Caco-2 (cell line): ENCODE measurements around the gene PLOD2. TPM values are rescaled to one million over a fixed set of nuclear protein-coding genes. Genes with fewer than 3 reads are reported as not detected.

Source experiments
- BruUV-seq: library from RNA; stranded (reverse); fragments of 400-500 nt; replicated peaks from 2 replicates; lab custom pipeline; 2021; lab: Mats Ljungman, UMichigan
- CTCF ChIA-PET: fragments of 300-600 bp; sonication (Branson Sonifier 250); formaldehyde crosslinking; loops from one replicate; lab custom pipeline; 2022; ENCODE audit warnings: antibody characterized with exemption; lab: Charles Lee
- POLR2A ChIA-PET: fragments of 300-600 bp; sonication (Branson Sonifier 250); formaldehyde crosslinking; loops from one replicate; lab custom pipeline; 2022; ENCODE audit warnings: antibody characterized with exemption; lab: Charles Lee
- DNase-seq, 2 experiments: peaks; one replicate each; pipeline versions ENCODE4 v3.0.0 to v3.0.0-alpha.2; 2020 to 2022
- H3K27me3 ChIP-seq: replicated peaks from 2 replicates; pipeline ENCODE4 v1.6.0; 2011; ENCODE audit warnings: low read length; ENCODE audit not compliant: control insufficient read depth, insufficient read depth
- H3K36me3 ChIP-seq: 2 replicates; pipeline ENCODE4 v1.5.1; 2011; ENCODE audit warnings: low read length; ENCODE audit not compliant: control insufficient read depth, insufficient read depth
- H3K4me1 ChIP-seq: fragments of 250-450 bp; sonication (Bioruptor Pico); 2 replicates; pipeline ENCODE4 v1.5.1; 2020; ENCODE audit warnings: mild to moderate bottlenecking
- H3K4me3 ChIP-seq: 2 replicates; pipeline ENCODE4 v1.5.1; 2011; ENCODE audit warnings: low read depth, mild to moderate bottlenecking, control low read depth, low read length
- H3K9me3 ChIP-seq: fragments of 250-450 bp; sonication (Bioruptor Pico); 2 replicates; pipeline ENCODE4 v1.5.1; 2020; ENCODE audit warnings: mild to moderate bottlenecking, moderate library complexity
- H3K27ac Mint-ChIP-seq: one replicate; pipeline ENCODE4 v1.8.0; 2022; ENCODE audit warnings: mixed read lengths; ENCODE audit not compliant: unreplicated experiment
- H3K27me3 Mint-ChIP-seq: one replicate; pipeline ENCODE4 v1.8.0; 2022; ENCODE audit warnings: mixed read lengths; ENCODE audit not compliant: insufficient read depth, unreplicated experiment
- H3K36me3 Mint-ChIP-seq: one replicate; pipeline ENCODE4 v1.8.0; 2022; ENCODE audit warnings: mild to moderate bottlenecking, mixed read lengths; ENCODE audit not compliant: insufficient read depth, unreplicated experiment
- H3K4me1 Mint-ChIP-seq: one replicate; pipeline ENCODE4 v1.8.0; 2022; ENCODE audit warnings: low read depth, mixed read lengths; ENCODE audit not compliant: unreplicated experiment
- H3K4me3 Mint-ChIP-seq: one replicate; pipeline ENCODE4 v1.8.0; 2022; ENCODE audit warnings: mild to moderate bottlenecking, moderate library complexity, mixed read lengths; ENCODE audit not compliant: unreplicated experiment
- H3K9me3 Mint-ChIP-seq: one replicate; pipeline ENCODE4 v1.8.0; 2022; ENCODE audit warnings: mixed read lengths; ENCODE audit not compliant: unreplicated experiment
- intact Hi-C: fragments of 100-400 bp; cut with micrococcal nuclease; formaldehyde crosslinking; loops from one replicate; pipeline ENCODE4 v1.10.0; 2022; ENCODE audit not compliant: unreplicated experiment
- total RNA-seq: library from RNA; stranded (reverse); gene quantifications from 2 replicates; pipeline ENCODE4 v1.2.3, GENCODE V29; 2022
- TF ChIP-seq, protein P1 (sequence below), 2 experiments: fragments of 200-600 bp in 1 of 2; IDR thresholded peaks; 1 replicate in 1 of 2; 2 replicates in 1 of 2; pipeline versions ENCODE4 v1.5.1 to v1.8.0; 2011 to 2022; ENCODE audit warnings: antibody characterized with exemption in 1 of 2, control low read depth in 1 of 2, inconsistent platforms in 1 of 2, low read depth in 1 of 2, low read length in 1 of 2, mild to moderate bottlenecking in 1 of 2, moderate library complexity in 1 of 2; ENCODE audit not compliant: insufficient read depth in 1 of 2, severe bottlenecking in 1 of 2, unreplicated experiment in 1 of 2

Gene PLOD2
- total RNA-seq, 1 experiment from 2014 or later, result 53.1 TPM

DNA sequence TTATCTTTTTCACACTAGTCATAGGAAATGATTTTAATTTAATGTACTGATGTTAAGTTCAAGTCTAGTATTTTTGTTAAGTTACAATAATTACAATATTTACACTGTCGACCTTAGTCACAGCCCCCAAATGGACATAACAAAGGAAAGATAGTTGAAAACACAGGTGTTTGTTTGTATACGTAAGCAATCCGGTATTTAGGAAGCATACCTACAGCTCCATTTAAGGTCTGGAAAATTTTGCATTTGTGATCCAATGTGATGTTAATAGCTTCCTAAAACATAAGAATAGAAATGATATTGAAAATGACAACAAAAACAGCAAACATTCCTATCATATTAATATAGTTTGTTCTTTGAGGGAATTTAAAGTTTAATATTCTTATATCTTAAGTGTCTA lies 56.9 kb downstream of the PLOD2 start:
- Histone ChIP-seq H3K4me3 (no peak overlapping the region), H3K4me1 (no peaks in the 10 kb centered on the region), H3K36me3 (no peaks in the 10 kb centered on the region; the same call in 1 of the 2 replicates), H3K9me3 (no peaks in the 10 kb centered on the region), H3K27me3 (no peaks in the 10 kb centered on the region)
- ChIA-PET POLR2A (no interaction called here), CTCF (no interaction called here)
- DNase-seq, result no peak
- TF ChIP-seq, protein P1, sequence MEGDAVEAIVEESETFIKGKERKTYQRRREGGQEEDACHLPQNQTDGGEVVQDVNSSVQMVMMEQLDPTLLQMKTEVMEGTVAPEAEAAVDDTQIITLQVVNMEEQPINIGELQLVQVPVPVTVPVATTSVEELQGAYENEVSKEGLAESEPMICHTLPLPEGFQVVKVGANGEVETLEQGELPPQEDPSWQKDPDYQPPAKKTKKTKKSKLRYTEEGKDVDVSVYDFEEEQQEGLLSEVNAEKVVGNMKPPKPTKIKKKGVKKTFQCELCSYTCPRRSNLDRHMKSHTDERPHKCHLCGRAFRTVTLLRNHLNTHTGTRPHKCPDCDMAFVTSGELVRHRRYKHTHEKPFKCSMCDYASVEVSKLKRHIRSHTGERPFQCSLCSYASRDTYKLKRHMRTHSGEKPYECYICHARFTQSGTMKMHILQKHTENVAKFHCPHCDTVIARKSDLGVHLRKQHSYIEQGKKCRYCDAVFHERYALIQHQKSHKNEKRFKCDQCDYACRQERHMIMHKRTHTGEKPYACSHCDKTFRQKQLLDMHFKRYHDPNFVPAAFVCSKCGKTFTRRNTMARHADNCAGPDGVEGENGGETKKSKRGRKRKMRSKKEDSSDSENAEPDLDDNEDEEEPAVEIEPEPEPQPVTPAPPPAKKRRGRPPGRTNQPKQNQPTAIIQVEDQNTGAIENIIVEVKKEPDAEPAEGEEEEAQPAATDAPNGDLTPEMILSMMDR (IDR thresholded peaks at IDR 0.05; ENCODE audit: insufficient read depth in 1 of 2, low read depth in 1 of 2, low read length in 1 of 2, severe bottlenecking in 1 of 2, unreplicated experiment in 1 of 2), result no peak
- intact Hi-C loops, result no loop called here
- Mint-ChIP-seq H3K36me3 (peaks cover 4% of the 10 kb centered on the region), H3K4me1 (peaks cover 11% of the 10 kb centered on the region), H3K27me3 (no peaks in the 10 kb centered on the region), H3K4me3 (no peak overlapping the region), H3K9me3 (no peaks in the 10 kb centered on the region), H3K27ac (no peak overlapping the region)
- BruUV-seq, result no TSS peak

DNA sequence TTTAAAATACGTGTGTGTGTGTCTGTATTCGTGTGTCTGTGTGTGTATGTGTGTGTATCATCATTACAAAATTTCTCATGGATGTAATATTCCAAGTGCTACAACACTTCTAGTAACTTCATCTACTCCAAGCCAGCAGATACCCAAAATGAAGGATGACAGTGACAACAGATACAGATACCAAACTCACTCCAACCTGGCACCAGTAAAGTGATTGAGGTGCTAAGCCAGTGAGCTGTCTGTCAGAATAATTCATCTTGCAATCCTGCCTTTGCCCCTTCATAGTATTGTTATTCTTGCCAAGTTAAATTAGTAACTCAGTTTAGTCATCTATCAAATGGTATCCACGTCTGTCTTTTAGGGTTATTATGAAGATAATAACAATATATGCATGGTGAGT lies 58.1 kb downstream of the PLOD2 start:
- no TSS peak for BruUV-seq
- no peak for DNase-seq
- Histone ChIP-seq H3K4me1 (no peaks in the 10 kb centered on the region), H3K36me3 (no peaks in the 10 kb centered on the region; the same call in 1 of the 2 replicates), H3K9me3 (no peaks in the 10 kb centered on the region), H3K4me3 (no peak overlapping the region), H3K27me3 (no peaks in the 10 kb centered on the region)
- ChIA-PET POLR2A (no interaction called here), CTCF (no interaction called here)
- intact Hi-C loops, result no loop called here
- TF ChIP-seq, protein P1 (IDR thresholded peaks at IDR 0.05; ENCODE audit: insufficient read depth in 1 of 2, low read depth in 1 of 2, low read length in 1 of 2, severe bottlenecking in 1 of 2, unreplicated experiment in 1 of 2), result no peak
- Mint-ChIP-seq H3K27ac (no peak overlapping the region), H3K4me1 (peaks cover 11% of the 10 kb centered on the region), H3K9me3 (no peaks in the 10 kb centered on the region), H3K4me3 (no peak overlapping the region), H3K36me3 (no peaks in the 10 kb centered on the region), H3K27me3 (no peaks in the 10 kb centered on the region)

DNA sequence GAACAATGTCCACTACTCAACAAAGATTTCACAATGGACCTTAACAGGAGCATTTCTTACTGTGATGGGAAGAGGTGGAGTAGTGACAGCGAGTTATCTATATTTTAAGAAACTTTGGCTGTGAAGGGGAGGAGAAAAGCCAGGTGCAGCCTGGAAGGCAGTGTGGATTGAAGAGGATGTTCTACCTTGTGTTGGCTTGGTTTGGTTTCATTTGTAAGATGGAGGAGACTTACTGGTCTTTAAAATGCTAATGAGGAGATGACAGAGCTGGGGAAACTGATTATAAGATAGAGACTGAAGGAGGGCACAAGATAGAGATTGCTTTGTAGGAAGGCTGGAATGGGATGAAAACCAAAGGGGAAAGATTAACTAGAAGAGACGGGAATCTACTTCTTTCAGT lies 59.4 kb downstream of the PLOD2 start:
- Mint-ChIP-seq H3K36me3 (no peaks in the 10 kb centered on the region), H3K27me3 (no peaks in the 10 kb centered on the region), H3K27ac (no peak overlapping the region), H3K9me3 (no peaks in the 10 kb centered on the region), H3K4me3 (no peak overlapping the region), H3K4me1 (peaks cover 11% of the 10 kb centered on the region)
- H3K36me3 ChIP-seq, result no peaks in the 10 kb centered on the region; the same call in 1 of the 2 replicates
- no peak overlapping the region for H3K4me3 ChIP-seq
- intact Hi-C loops, result no loop called here
- H3K4me1 ChIP-seq, result no peaks in the 10 kb centered on the region
- CTCF ChIA-PET, result no interaction called here
- no peaks in the 10 kb centered on the region for H3K27me3 ChIP-seq
- POLR2A ChIA-PET, result no interaction called here
- no peaks in the 10 kb centered on the region for H3K9me3 ChIP-seq
- TF ChIP-seq, protein P1 (IDR thresholded peaks at IDR 0.05; ENCODE audit: insufficient read depth in 1 of 2, low read depth in 1 of 2, low read length in 1 of 2, severe bottlenecking in 1 of 2, unreplicated experiment in 1 of 2), result no peak
- no TSS peak for BruUV-seq
- no peak for DNase-seq
